ENCODE results near the gene EPB41L2. TPM values are rescaled to one million over a fixed set of nuclear protein-coding genes. Genes with fewer than 3 reads are reported as not detected.
A peak's percentile ranks its signal among the peaks of the same experiment; 100 is the strongest.

EPB41L2 gene
- total RNA-seq, 1 donor from 2014 or later: 61.6 TPM

DNA sequence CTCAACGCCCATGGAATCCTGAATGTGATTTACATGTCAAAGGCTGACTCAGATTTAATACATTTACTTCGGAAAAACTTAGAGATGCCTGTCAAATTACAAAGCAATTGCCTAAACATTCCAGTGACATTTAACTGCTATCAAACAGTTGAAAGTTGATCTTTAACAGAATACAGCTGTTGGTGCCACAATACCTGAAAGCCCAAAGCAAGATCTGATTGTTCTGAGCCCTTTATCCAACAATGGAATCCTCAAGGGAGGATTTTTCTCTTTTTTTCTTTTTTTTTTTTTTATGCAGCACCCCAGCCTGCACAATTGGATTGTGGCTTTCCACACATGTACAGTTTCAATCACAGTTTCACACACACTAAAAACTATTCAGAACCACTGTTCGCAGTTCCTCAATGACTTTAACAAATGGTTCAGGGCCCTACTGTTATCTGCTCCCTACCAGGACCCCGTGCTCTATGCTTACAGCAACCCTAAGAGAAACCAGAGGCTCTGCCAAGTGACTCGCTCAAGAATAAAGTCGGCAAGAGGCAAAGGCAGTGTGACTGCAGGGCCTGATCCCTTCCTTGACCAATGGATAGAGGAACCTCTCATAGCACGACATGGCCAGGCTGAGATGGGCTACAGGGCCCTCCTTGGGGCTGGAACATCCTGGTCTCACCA, 33.3 kb downstream of the EPB41L2 start:
- no peak for DNase-seq (ENCODE audit: low spot score, unreplicated experiment)
- Mint-ChIP-seq H3K4me1 (ENCODE audit: low read depth) (peaks cover 26% of the 10 kb centered on the region), H3K36me3 (ENCODE audit: insufficient read depth) (no peaks in the 10 kb centered on the region), H3K4me3 (ENCODE audit: low read depth) (no peak overlapping the region), H3K27ac (peak overlapping the region; percentile 70), H3K27me3 (no peaks in the 10 kb centered on the region), H3K9me3 (ENCODE audit: low read depth) (no peaks in the 10 kb centered on the region)
- TF ChIP-seq CTCF (IDR thresholded peaks at IDR 0.05; ENCODE audit: unreplicated experiment): no peak

GRCh38 chr6:131027326-131027725, 35.7 kb downstream of the EPB41L2 start:
- DNase-seq (ENCODE audit: low spot score, unreplicated experiment): no peak
- Mint-ChIP-seq H3K4me3 (ENCODE audit: low read depth) (no peak overlapping the region), H3K36me3 (ENCODE audit: insufficient read depth) (no peaks in the 10 kb centered on the region), H3K27me3 (no peaks in the 10 kb centered on the region), H3K9me3 (ENCODE audit: low read depth) (no peaks in the 10 kb centered on the region), H3K4me1 (ENCODE audit: low read depth) (peaks cover 23% of the 10 kb centered on the region), H3K27ac (no peak overlapping the region)
- no peak for TF ChIP-seq CTCF (IDR thresholded peaks at IDR 0.05; ENCODE audit: unreplicated experiment)

DNA sequence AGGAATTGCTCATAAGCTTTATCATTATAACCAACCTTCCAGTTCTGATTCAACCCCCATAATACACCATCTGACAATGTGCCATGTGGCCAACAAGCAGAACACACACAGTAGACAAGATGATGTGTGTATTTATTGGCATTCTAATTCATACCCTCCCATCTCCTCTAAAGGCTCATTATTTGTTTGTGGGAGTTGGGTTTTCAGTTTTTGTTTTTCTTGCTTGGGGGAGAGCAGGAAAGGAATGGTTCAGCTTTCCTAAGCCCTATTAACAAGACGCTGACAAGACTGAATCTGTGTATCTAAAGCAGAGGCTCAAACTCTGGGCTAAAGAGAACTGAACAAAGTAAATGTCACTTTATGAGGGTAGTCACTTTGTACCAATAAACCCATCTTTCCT, 36.8 kb downstream of the EPB41L2 start:
- Mint-ChIP-seq H3K27me3 (no peaks in the 10 kb centered on the region), H3K27ac (no peak overlapping the region), H3K36me3 (ENCODE audit: insufficient read depth) (no peaks in the 10 kb centered on the region), H3K9me3 (ENCODE audit: low read depth) (no peaks in the 10 kb centered on the region), H3K4me3 (ENCODE audit: low read depth) (no peak overlapping the region), H3K4me1 (ENCODE audit: low read depth) (peaks cover 20% of the 10 kb centered on the region)
- DNase-seq (ENCODE audit: low spot score, unreplicated experiment): no peak
- no peak for TF ChIP-seq CTCF (IDR thresholded peaks at IDR 0.05; ENCODE audit: unreplicated experiment)

GRCh38 chr6:131024565-131024964, 38.5 kb downstream of the EPB41L2 start:
- Mint-ChIP-seq H3K4me3 (ENCODE audit: low read depth) (no peak overlapping the region), H3K36me3 (ENCODE audit: insufficient read depth) (no peaks in the 10 kb centered on the region), H3K9me3 (ENCODE audit: low read depth) (no peaks in the 10 kb centered on the region), H3K27me3 (no peaks in the 10 kb centered on the region), H3K27ac (no peak overlapping the region), H3K4me1 (ENCODE audit: low read depth) (peaks cover 6% of the 10 kb centered on the region)
- no peak for DNase-seq (ENCODE audit: low spot score, unreplicated experiment)
- TF ChIP-seq CTCF (IDR thresholded peaks at IDR 0.05; ENCODE audit: unreplicated experiment): no peak

DNA sequence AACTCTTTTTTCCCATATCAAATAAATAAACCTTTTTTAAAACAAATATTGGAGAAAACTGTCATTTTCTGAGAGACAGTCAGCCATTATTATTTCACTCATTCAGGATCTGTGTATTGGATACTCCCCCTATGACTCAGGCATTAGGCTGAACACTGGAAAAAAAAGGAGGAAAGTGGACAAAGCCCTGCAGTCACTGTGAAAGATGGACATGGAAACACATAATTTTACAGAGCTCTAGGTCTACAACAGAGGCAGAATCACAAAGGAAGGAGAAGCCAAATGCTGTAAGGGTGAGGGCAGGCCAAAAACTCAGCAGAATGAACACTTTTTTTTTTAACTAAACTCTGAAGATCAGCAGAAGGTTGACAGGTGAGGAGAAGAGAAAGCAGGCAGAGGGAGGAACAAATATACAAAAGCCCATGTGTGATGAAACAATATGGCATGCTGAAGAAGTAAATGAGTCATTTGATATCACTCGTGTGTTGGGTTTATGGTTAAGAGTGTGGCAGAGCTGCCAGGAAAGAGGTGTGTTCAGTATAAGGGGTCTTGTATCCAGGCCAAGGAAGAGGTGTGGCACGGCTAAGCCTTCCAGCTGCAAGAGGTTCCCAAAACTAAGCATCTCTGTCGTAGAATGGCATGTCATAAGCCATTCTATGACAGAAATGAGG, 39.1 kb downstream of the EPB41L2 start:
- H3K36me3 Mint-ChIP-seq (ENCODE audit: insufficient read depth): no peaks in the 10 kb centered on the region
- H3K27me3 Mint-ChIP-seq: no peaks in the 10 kb centered on the region
- no peak for TF ChIP-seq CTCF (IDR thresholded peaks at IDR 0.05; ENCODE audit: unreplicated experiment)
- H3K9me3 Mint-ChIP-seq (ENCODE audit: low read depth): no peaks in the 10 kb centered on the region
- no peak for DNase-seq (ENCODE audit: low spot score, unreplicated experiment)
- H3K27ac Mint-ChIP-seq: peak overlapping the region; percentile 30
- no peak overlapping the region for H3K4me3 Mint-ChIP-seq (ENCODE audit: low read depth)
- H3K4me1 Mint-ChIP-seq (ENCODE audit: low read depth): peaks cover 4% of the 10 kb centered on the region

All from progenitor cell of endocrine pancreas (in vitro differentiated cells).